GM21381 (cell line): ENCODE measurements around the gene PLA2G4F.
"Not testable (repeated sequence)": the region's sequence is repeated elsewhere in the genome, so short reads cannot be mapped to it uniquely, and the experiment has no call there.

Source experiments
- ATAC-seq: cut with Tn5 transposase; IDR thresholded peaks from one replicate; pipeline ENCODE4 v1.9.1; 2021; ENCODE audit warnings: mild to moderate bottlenecking, moderate library complexity; ENCODE audit not compliant: unreplicated experiment

The PLA2G4F gene

DNA sequence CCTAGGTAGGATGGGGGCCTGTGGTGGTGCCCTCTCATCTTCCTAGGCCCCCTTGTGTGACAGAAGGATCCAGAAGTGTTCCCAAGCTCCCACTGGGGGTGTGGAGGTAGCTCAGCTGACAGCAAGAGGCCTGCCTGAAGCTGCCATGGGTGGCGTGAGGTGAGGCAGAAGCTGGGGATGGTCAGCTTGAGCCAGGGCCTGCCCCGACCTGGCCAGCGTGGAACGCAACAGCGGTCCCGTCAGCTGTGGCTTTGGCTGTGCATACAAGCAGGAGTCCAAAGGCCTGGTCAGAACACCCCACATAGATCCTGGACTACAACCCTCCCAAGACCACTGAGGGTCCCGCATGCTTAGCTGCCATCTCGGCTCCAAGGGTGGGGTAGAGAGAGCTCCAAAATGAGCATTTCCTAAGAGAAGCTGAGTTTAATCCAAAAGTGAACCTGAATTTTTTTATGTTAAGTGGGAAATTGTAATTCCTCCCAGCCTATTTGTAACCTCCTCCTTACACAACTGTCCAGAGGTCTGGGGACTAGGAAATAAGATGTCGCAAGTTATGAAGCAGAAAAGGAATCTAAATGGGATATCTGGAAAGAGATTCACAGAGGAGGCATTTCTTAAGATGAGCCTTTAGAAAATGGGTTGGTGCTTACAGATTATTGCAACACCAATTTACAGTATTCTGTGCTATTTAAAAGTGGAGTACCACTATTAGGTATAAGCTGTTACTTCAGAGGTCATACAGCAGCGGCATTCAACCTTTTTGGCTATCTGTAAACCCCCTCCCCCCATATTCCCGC lies 52.1 kb downstream of the PLA2G4F start:
- no peak for ATAC-seq

DNA sequence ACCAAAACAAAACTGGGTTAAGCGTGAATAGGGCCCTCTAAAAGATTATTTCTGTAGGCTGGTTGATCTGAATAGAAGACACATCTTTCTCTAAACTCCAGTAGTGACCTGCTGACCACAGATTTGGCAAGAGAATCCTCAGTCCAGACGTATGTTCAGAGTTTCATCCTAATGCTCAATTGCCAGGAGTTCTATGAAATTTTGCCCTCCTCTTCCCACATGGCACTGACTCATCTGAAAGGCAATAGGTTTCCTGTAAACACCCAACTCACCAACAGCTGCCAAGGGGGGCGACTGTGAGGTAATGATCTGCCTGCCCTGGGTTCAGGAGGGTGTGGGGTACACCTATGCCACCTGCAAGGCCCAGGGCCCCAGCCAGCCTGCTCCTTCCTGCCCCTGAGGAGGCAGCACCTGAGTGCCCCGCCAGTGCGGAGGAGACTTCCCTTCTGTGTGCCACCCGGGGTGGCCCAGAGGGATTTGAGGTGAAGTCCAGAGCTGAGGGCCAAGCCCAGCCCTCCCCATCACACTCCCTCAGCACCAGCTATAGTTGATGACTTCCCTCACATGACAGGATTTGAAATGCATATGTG lies 53.7 kb downstream of the PLA2G4F start:
- no peak for ATAC-seq

DNA sequence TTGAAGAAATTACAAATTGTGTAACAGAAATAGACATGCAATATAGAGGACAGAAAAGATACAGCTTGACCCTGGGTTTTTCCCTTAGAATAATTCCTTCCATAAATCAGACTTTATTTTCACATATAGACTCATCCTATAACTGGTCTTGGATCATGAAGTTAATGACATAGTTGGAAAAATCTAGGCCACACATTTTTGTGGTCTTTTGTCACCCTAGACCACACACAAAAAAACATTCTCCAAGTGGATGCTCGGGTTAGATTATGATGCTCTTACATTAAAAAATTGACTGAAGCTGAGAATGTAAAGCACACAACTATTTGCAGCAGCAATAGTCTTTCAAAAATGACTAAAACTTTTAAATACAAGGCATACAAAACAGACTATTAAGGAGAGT lies 54.6 kb downstream of the PLA2G4F start:
- ATAC-seq = no peak

DNA sequence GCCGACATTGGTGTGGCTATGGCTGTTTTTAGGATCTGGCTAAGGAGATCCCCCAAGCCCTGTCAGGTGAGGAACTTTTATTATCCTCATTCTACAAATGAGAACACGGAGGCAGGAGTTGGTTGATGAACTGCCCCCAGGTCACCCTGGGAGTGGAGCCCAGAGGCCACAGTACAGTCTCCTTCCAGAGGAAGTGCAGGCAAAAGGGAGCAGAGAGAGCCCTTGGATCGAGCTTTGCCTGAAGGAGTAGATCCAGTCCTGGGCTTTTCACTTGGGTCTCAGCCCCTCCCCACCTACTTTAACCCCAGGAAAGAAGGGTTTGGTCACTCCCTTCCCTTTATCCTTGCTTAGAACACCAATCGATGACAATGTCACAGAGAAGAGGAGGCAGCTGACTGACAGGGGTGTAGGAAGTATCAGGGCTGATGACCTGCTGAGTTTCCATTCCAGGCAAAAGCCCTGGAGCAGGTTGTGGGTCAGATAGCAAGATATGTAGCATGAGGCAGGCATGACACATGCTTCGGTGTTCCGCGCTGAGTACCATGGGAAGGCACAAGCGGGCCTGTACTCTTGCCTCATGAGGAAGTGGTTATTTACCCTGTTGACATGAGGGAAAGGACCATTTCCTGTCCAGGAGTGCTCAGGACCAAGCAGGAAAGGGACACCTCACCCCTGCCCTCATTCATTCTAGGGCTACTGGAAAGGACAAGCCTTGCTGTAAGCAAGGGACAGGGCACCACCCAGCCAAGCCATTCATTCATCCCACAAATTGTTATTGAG lies 56.2 kb downstream of the PLA2G4F start:
- no peak for ATAC-seq

DNA sequence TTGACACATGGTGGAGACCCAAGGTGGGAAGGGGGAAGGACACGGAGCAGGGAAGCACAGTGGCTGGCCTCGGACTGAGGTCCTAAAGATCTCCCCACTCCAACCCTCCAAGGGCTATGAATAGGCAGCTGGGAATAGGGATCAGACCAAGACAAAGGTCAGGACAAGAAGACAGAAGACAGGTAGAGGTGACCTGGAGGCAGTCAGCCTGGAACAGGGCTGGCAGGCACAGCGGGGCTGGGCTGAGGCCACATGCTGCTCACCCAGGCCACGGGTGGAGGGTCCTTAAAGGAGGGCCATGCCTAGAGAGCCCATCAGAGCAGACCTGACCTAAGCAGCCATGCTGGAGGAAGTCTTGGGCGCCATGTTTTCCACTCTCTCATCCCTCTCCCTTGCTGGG lies 59.4 kb downstream of the PLA2G4F start:
- ATAC-seq = no peak

DNA sequence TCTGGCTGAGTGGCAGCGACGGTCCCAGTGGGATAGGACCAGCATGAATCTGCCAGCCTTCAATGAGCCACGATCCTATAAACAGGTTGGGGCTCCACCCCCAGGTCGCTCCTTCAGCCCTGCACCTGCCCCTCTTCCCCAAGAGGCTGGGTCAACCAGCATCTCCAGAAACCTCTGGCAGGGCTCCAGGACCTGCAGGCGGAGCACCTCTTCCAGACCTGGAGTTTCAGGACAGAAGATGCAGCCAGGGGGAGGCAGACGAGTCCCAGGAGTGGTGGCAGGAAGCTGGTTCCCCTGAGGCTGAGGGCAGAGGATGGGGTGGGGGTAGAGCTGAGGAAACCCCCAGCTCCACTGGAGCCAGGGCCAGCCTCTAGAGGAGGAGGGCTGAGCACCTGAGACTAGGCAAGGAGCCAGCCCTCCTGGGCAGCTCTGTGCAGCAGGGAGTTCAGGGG lies 61.9 kb downstream of the PLA2G4F start, which contains the start of gene PLA2G4D:
Gene PLA2G4D, minus strand, starts transcription at position 51 of the 452 bp plus-strand sequence. CDS start 103 bp downstream, outside the sequence.
- ATAC-seq = no peak

DNA sequence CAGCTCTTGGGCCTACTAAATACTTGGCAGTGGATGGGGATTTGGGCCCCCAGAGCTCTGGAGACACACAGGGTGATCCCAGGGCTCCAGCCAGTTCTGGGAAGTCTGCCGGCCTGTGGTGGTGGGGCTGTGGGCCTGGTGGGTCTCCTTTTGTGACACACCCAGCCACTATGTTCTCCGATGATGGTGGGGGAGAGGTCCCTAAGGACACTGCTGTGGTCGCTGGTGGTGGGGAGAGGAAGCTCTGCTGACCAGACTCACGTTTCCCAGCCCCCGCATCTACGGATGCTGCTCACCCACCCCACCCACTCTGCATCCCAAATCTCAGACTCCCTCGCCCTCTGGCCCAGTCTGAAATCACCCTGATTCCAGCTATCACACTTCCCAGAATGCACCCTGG lies 62.5 kb downstream of the PLA2G4F start:
- no peak for ATAC-seq

DNA sequence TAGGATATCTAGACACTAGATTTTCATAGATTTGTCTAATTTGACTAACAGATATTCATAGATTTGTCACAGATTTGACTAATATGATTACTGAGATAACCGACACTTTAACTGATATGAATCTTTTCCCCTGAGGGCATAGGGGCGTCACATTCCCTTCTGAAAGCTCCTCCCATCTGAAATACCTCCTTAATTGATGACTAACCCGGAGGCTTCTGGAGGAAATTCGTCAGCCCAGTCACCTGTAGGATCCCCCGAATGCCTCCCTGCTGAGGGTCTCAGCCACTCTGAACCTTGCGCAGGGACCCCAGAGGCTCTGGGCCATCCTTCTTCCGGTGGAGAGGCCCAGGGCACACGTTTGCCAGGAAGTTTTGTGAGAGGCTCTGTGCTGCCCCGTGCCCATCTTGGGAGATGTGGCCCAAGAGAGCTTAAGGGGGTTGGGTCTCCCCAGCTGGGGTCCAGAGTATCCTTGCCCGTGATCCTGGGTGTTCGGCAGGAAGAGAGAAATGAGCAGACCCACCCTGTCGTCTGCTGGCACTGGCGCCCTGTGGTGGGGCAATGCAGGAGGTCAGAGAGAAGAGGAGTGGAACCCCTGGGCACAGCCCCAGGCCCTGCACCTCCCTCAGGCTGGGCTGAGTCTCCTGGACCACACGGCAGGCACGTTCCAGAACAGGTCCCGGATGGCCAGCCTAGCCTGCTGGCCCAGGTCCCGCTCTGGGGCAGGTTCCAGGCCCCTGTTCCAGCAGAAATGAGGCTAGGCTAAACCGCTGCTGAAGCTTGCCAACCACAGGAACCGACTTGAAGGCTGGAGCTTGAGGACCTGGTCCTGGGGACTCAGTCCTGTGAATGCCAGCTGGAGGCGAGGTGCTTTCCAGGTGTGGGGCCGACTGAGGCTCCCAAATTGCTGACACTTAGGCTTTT lies 63.8 kb downstream of the PLA2G4F start:
- no peak for ATAC-seq

DNA sequence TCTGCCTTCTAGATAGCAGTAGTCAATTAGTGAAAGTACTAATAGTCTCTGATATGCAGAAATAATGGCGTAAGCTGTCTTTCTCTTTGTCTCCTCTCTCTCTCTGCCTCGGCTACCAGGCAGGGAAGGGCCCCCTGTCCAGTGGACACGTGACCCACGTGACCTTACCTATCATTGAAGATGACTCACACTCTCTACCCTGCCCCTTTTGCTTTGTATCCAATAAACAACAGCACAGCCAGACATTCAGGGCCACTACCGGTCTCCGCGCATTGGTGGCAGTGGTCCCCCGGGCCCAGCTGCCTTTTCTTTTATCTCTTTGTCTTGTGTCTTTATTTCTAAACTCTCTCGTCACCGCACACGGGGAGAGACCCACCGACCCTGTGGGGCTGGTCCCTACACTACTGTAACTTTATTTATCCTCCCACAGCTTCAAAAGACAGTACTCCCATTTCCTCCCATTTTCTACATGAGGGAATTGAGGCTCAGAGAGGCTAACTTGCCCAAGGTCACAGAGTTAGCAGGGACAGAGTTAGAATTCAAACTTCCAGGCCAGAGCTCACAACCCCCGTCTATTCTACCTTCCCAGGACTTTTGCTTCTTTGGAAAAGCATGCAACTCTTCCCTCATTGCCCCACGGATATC lies 64.6 kb downstream of the PLA2G4F start:
- ATAC-seq = not testable (repeated sequence)

DNA sequence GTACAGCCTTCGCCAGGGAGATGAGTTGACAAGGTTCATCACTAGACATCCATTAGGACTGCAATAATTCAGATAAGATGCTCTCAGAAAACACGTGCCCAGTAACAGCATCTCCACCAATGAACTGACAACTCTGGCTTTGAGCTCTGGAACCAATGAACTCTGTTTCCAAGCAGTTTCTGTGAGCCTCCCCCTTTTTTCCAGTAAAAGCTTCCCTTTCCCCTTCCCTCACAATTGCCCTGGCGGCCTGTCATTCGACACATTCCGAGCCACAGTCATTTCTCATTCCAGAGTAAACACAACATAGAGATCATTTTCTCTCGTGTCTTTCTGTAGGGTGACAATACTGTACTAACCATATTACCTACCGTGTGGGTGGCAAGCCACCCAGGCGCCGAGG lies 65.7 kb downstream of the PLA2G4F start:
- no peak for ATAC-seq

DNA sequence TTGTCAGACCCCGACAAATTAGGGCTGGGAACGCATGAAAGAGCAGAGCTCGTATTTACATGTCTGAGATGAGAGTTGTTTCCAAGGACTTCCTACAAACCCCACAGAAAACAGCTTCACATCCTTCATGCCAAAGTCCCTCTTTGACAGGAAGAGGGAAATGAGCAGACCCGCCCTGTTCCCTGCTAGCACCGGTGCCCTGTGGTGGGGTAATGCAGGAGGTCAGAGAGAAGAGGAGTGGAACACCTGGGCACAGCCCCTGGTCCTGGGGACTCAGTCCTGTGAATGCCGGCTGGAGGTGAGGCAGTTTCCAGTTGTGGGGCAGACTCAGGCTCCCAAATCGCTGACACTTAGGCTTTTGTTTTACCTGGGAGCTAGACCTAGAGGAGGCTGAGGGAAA lies 66.1 kb downstream of the PLA2G4F start:
- no peak for ATAC-seq

DNA sequence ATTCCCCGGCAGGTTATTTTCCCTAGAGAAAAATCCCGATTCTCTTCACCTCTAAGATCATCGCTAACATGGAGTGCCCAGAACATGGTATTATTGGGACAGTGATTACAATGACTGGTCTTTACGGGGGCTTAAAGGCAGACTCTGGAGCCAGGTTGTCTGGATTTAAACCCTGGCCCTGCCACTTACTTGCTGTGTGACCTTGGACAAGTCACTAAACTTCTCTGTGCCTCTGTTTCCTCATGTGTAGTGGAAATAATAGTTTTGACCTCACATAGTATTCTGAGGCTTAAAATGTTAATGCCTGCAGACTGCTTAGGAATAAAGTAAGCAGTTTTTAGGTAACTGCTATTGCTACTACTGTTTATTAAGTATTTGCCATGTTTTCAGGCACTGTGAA lies 66.5 kb downstream of the PLA2G4F start:
- no peak for ATAC-seq
